ENCODE measurements around the gene FAM170B. TPM values are rescaled to one million over a fixed set of nuclear protein-coding genes. Genes with fewer than 3 reads are reported as not detected.

The FAM170B gene
- total and polyA plus RNA-seq, 9 of the 15 experiments (the other 6 are each of a cell fraction or from before 2014, with no cell fraction given), result 0.11 to 0.21 TPM; not detected in 7

DNA sequence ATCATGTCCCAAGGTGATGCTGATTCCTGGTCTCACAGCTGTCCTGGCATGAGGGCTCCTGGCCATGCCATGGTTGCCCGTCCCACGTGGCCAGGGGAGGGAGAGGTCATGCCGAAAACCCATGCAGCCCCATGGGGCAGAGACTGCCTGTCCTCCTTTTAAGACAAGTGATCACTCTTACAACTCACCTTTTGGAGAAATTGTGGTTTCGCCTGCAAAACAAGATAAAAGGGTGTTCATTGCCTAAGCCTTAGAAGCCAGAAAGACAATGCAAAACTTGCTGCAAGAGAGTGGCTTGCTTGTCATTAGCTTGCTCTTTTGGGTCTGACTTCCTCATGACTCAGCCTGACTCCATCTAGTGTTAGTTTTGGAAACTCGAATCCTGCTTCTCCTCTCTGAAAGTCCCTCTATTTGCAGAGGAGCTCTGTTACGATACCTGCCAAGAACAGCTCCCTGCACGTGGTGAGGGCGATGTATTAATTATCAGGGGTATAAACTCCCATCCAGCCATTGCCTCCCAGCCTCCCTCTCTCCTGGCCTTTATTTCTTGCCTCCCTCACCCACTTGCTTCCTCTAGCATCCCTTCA lies 27.7 kb upstream of the FAM170B start (continued):
- no peak for TF ChIP-seq ZNF436 (CRISPR knock-in tag; IDR thresholded peaks at IDR 0.05)
- TF ChIP-seq, protein P1, sequence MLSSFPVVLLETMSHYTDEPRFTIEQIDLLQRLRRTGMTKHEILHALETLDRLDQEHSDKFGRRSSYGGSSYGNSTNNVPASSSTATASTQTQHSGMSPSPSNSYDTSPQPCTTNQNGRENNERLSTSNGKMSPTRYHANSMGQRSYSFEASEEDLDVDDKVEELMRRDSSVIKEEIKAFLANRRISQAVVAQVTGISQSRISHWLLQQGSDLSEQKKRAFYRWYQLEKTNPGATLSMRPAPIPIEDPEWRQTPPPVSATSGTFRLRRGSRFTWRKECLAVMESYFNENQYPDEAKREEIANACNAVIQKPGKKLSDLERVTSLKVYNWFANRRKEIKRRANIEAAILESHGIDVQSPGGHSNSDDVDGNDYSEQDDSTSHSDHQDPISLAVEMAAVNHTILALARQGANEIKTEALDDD (IDR thresholded peaks at IDR 0.05), result peak; percentile 54; the same call in 1 of the 2 replicates
- TF ChIP-seq, protein P2, sequence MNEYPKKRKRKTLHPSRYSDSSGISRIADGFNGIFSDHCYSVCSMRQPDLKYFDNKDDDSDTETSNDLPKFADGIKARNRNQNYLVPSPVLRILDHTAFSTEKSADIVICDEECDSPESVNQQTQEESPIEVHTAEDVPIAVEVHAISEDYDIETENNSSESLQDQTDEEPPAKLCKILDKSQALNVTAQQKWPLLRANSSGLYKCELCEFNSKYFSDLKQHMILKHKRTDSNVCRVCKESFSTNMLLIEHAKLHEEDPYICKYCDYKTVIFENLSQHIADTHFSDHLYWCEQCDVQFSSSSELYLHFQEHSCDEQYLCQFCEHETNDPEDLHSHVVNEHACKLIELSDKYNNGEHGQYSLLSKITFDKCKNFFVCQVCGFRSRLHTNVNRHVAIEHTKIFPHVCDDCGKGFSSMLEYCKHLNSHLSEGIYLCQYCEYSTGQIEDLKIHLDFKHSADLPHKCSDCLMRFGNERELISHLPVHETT (CRISPR knock-in tag; conservative IDR thresholded peaks at IDR 0.05 in 1 of 2, IDR thresholded peaks at IDR 0.05 in 1 of 2), result peak in 1 of 2 experiments; percentile 47; a peak in 1 of 4 replicates
- TF ChIP-seq SMAD3 (CRISPR knock-in tag; conservative IDR thresholded peaks at IDR 0.05), result 0 out of 2 replicates have a peak, but pooled peaks have one; percentile 41
- TF ChIP-seq, protein P3, sequence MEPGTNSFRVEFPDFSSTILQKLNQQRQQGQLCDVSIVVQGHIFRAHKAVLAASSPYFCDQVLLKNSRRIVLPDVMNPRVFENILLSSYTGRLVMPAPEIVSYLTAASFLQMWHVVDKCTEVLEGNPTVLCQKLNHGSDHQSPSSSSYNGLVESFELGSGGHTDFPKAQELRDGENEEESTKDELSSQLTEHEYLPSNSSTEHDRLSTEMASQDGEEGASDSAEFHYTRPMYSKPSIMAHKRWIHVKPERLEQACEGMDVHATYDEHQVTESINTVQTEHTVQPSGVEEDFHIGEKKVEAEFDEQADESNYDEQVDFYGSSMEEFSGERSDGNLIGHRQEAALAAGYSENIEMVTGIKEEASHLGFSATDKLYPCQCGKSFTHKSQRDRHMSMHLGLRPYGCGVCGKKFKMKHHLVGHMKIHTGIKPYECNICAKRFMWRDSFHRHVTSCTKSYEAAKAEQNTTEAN (CRISPR knock-in tag; IDR thresholded peaks at IDR 0.05), result no peak
- TF ChIP-seq EWSR1 (IDR thresholded peaks at IDR 0.05; ENCODE audit: borderline replicate concordance, low read depth, partially characterized antibody), result no peak
- TF ChIP-seq MYNN (IDR thresholded peaks at IDR 0.05), result peak; percentile 50; the same call in 1 of the 2 replicates
- TF ChIP-seq MYNN (CRISPR knock-in tag; IDR thresholded peaks at IDR 0.05), result no peak
- TF ChIP-seq ELF4 (CRISPR knock-in tag; IDR thresholded peaks at IDR 0.05), result peak; percentile 55; the same call in 1 of the 2 replicates
- TF ChIP-seq, protein P4, sequence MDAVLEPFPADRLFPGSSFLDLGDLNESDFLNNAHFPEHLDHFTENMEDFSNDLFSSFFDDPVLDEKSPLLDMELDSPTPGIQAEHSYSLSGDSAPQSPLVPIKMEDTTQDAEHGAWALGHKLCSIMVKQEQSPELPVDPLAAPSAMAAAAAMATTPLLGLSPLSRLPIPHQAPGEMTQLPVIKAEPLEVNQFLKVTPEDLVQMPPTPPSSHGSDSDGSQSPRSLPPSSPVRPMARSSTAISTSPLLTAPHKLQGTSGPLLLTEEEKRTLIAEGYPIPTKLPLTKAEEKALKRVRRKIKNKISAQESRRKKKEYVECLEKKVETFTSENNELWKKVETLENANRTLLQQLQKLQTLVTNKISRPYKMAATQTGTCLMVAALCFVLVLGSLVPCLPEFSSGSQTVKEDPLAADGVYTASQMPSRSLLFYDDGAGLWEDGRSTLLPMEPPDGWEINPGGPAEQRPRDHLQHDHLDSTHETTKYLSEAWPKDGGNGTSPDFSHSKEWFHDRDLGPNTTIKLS (IDR thresholded peaks at IDR 0.05; ENCODE audit: borderline replicate concordance, low read depth), result 0 out of 2 replicates have a peak, but pooled peaks have one; percentile 62
- no peak; the same call in 1 of the 2 replicates for TF ChIP-seq NFRKB (IDR thresholded peaks at IDR 0.05; ENCODE audit: low read depth)
- TF ChIP-seq, protein P5, sequence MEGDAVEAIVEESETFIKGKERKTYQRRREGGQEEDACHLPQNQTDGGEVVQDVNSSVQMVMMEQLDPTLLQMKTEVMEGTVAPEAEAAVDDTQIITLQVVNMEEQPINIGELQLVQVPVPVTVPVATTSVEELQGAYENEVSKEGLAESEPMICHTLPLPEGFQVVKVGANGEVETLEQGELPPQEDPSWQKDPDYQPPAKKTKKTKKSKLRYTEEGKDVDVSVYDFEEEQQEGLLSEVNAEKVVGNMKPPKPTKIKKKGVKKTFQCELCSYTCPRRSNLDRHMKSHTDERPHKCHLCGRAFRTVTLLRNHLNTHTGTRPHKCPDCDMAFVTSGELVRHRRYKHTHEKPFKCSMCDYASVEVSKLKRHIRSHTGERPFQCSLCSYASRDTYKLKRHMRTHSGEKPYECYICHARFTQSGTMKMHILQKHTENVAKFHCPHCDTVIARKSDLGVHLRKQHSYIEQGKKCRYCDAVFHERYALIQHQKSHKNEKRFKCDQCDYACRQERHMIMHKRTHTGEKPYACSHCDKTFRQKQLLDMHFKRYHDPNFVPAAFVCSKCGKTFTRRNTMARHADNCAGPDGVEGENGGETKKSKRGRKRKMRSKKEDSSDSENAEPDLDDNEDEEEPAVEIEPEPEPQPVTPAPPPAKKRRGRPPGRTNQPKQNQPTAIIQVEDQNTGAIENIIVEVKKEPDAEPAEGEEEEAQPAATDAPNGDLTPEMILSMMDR (IDR thresholded peaks at IDR 0.05 in 2 of 3, conservative IDR thresholded peaks at IDR 0.05 in 1 of 3; ENCODE audit: insufficient read depth in 2 of 3, low read depth in 1 of 3, low read length in 3 of 3), result peak; percentile 68 to 76 (median 71)
- TF ChIP-seq HDGF (IDR thresholded peaks at IDR 0.05), result 0 out of 2 replicates have a peak, but pooled peaks have one; percentile 42
- TF ChIP-seq, protein P6, sequence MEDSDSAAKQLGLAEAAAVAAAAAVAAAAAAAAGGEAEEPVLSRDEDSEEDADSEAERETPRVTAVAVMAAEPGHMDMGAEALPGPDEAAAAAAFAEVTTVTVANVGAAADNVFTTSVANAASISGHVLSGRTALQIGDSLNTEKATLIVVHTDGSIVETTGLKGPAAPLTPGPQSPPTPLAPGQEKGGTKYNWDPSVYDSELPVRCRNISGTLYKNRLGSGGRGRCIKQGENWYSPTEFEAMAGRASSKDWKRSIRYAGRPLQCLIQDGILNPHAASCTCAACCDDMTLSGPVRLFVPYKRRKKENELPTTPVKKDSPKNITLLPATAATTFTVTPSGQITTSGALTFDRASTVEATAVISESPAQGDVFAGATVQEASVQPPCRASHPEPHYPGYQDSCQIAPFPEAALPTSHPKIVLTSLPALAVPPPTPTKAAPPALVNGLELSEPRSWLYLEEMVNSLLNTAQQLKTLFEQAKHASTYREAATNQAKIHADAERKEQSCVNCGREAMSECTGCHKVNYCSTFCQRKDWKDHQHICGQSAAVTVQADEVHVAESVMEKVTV (CRISPR knock-in tag; IDR thresholded peaks at IDR 0.05), result peak; percentile 62

All from K562 (cell line).